GM12878 (cell line): ENCODE results near the gene DYNLT2. TPM values are rescaled to one million over a fixed set of nuclear protein-coding genes. Genes with fewer than 3 reads are reported as not detected.

Source experiments
- ATAC-seq: fragments of 200-7000 bp; cut with Tn5 transposase; 3 replicates; pipeline ENCODE4 v1.9.1; 2020; ENCODE audit warnings: mild to moderate bottlenecking, moderate library complexity
- BruUV-seq: library from RNA; stranded (reverse); fragments of 400-500 nt; replicated peaks from 2 replicates; lab custom pipeline; 2021; lab: Mats Ljungman, UMichigan
- CTCF ChIA-PET: fragments of 300-600 bp; sonication (Branson Sonifier 250); formaldehyde crosslinking; extraction: SDS; loops from one replicate; lab custom pipeline; 2021; ENCODE audit warnings: inconsistent platforms; lab: Yijun Ruan, JAX
- POLR2A ChIA-PET: fragments of 350-600 bp; formaldehyde crosslinking; extraction: SDS; loops from one replicate; lab custom pipeline; 2021; ENCODE audit warnings: inconsistent platforms; lab: Charles Lee
- RAD21 ChIA-PET: fragments of 300-600 bp; sonication (Branson Sonifier 250); formaldehyde crosslinking; loops from one replicate; lab custom pipeline; 2023; ENCODE audit warnings: antibody characterized with exemption; ENCODE audit not compliant: unreplicated experiment; lab: Charles Lee
- SMC1A ChIA-PET: fragments of 300-600 bp; sonication (Branson Sonifier 250); formaldehyde crosslinking; loops from one replicate; lab custom pipeline; 2023; ENCODE audit not compliant: unreplicated experiment, uncharacterized antibody; lab: Charles Lee
- DNase-seq: peaks from one replicate; pipeline ENCODE4 v3.0.0-alpha.2; 2011; ENCODE audit warnings: low read depth, low spot score
- FAIRE-seq: peaks from 3 replicates; lab custom pipeline; 2011; peaks lifted over from hg19 to GRCh38; lab: Jason Lieb, UNC
- H2AFZ ChIP-seq: 2 replicates; pipeline ENCODE4 v1.6.0; 2011; ENCODE audit warnings: low read depth, low read length, control low read depth; ENCODE audit not compliant: control insufficient read depth
- H3K27ac ChIP-seq: 2 replicates; pipeline ENCODE4 v1.5.1; 2011; ENCODE audit warnings: control low read depth; ENCODE audit not compliant: control insufficient read depth, insufficient read depth
- H3K27me3 ChIP-seq, 2 experiments: replicated peaks in 1 of 2; 2 replicates each; pipeline versions ENCODE4 v1.6.0 to v1.6.1; 2011; ENCODE audit warnings: low read length in 1 of 2; ENCODE audit not compliant: control insufficient read depth in 2 of 2, insufficient read depth in 2 of 2
- H3K36me3 ChIP-seq, 2 experiments: 2 replicates each; pipeline ENCODE4 v1.5.1; 2011; ENCODE audit warnings: low read length in 1 of 2; ENCODE audit not compliant: control insufficient read depth in 2 of 2, insufficient read depth in 2 of 2
- H3K4me1 ChIP-seq: 2 replicates; pipeline ENCODE4 v1.6.1; 2011; ENCODE audit warnings: mild to moderate bottlenecking, low read length, moderate library complexity, mixed read lengths; ENCODE audit not compliant: control insufficient read depth, insufficient read depth
- H3K4me2 ChIP-seq: 2 replicates; pipeline ENCODE4 v1.6.0; 2011; ENCODE audit warnings: control low read depth; ENCODE audit not compliant: control insufficient read depth, insufficient read depth
- H3K4me3 ChIP-seq: fragments of 200-600 bp; sonication (generic); 2 replicates; pipeline ENCODE4 v1.5.1; 2016
- H3K79me2 ChIP-seq: 2 replicates; pipeline ENCODE4 v1.6.0; 2011; ENCODE audit warnings: low read length; ENCODE audit not compliant: control insufficient read depth, insufficient read depth
- H3K9ac ChIP-seq: 2 replicates; pipeline ENCODE4 v1.8.0; 2011; ENCODE audit warnings: low read length, control low read depth, mixed read lengths; ENCODE audit not compliant: control insufficient read depth, insufficient read depth
- H3K9me3 ChIP-seq: replicated peaks from 3 replicates; pipeline ENCODE4 v1.5.1; 2011; ENCODE audit warnings: mild to moderate bottlenecking, low read length; ENCODE audit not compliant: control insufficient read depth, insufficient read depth
- H4K20me1 ChIP-seq: 2 replicates; pipeline ENCODE4 v1.6.0; 2011; ENCODE audit not compliant: control insufficient read depth, insufficient read depth
- CBX3 ChIP-seq: fragments of 200-600 bp; sonication (generic); IDR thresholded peaks from 2 replicates; pipeline ENCODE4 v1.6.1; 2016; ENCODE audit warnings: low read depth, borderline replicate concordance
- CREM ChIP-seq: IDR thresholded peaks from 2 replicates; pipeline ENCODE4 v1.6.1; 2014; ENCODE audit warnings: antibody characterized with exemption, low read depth
- FOS ChIP-seq: IDR thresholded peaks from 3 replicates; pipeline ENCODE4 v1.6.1; 2011; ENCODE audit warnings: borderline replicate concordance; ENCODE audit not compliant: insufficient read length; ENCODE audit errors: extremely low read depth
- GATAD2B ChIP-seq: fragments of 450-650 bp; conservative IDR thresholded peaks from 2 replicates; pipeline ENCODE4 v1.6.1; 2017; ENCODE audit warnings: low read depth, mild to moderate bottlenecking, moderate library complexity
- IKZF1 ChIP-seq: fragments of 450-650 bp; conservative IDR thresholded peaks from 2 replicates; pipeline ENCODE4 v1.6.1; 2017; ENCODE audit warnings: antibody characterized with exemption, mild to moderate bottlenecking
- JUNB ChIP-seq: IDR thresholded peaks from 2 replicates; pipeline ENCODE4 v1.6.1; 2016; ENCODE audit warnings: antibody characterized with exemption, mild to moderate bottlenecking
- NFXL1 ChIP-seq: fragments of 450-650 bp; IDR thresholded peaks from 2 replicates; pipeline ENCODE4 v1.6.1; 2017; ENCODE audit warnings: antibody characterized with exemption, mild to moderate bottlenecking, borderline replicate concordance
- RAD51 ChIP-seq: fragments of 450-650 bp; IDR thresholded peaks from 2 replicates; pipeline ENCODE4 v1.6.1; 2016; ENCODE audit warnings: moderate library complexity, mild to moderate bottlenecking, inconsistent platforms
- SRF ChIP-seq, 2 experiments: IDR thresholded peaks; 2 replicates each; pipeline ENCODE4 v1.6.1; 2011; ENCODE audit warnings: low read depth in 2 of 2, low read length in 2 of 2, mild to moderate bottlenecking in 1 of 2, moderate library complexity in 1 of 2
- STAT3 ChIP-seq: IDR thresholded peaks from 2 replicates; pipeline ENCODE4 v1.6.1; 2011; ENCODE audit warnings: low read depth, low read length, improper control_type of control experiment
- whole genome bisulfite sequencing: methylation state at CpG from one replicate; pipeline ENCODE4 v1.1.6; 2016; ENCODE audit warnings: low lambda C conversion rate; ENCODE audit not compliant: insufficient replicate concordance, insufficient coverage; ENCODE audit errors: missing lambda C conversion rate; 5-methylcytosine and 5-hydroxymethylcytosine counted together
- in situ Hi-C: fragments of 300-500 bp; cut with MboI; formaldehyde crosslinking; loops from 9 replicates; pipeline ENCODE4 v1.14.3; 2018; ENCODE audit warnings: mixed read lengths
- intact Hi-C: fragments of 100-400 bp; cut with micrococcal nuclease; formaldehyde crosslinking; loops from one replicate; pipeline ENCODE4 v1.14.2; 2022; ENCODE audit not compliant: unreplicated experiment
- polyA plus RNA-seq, 11 experiments: library from polyadenylated mRNA; depleted of rRNA in 4 of 11; unstranded in 6 of 11; stranded (reverse) in 5 of 11; fragments of >200 nt; fragmentation: Nextera tagmentation in 4 of 11; fragmentation: Illumina TruSeq in 1 of 11; extraction: Ambion mirVana in 4 of 11; extraction: Trizol in 1 of 11; gene quantifications; 1 replicate in 1 of 11; 2 replicates in 10 of 11; pipeline versions ENCODE4 v1.2.1 to v1.2.3, GENCODE V29; 2011 to 2016; ENCODE audit warnings: inconsistent platforms in 2 of 11, missing spikeins in 2 of 11, low read depth in 1 of 11
- total RNA-seq, 4 experiments: library from RNA; depleted of rRNA in 3 of 4; stranded (reverse); fragments of >200 nt in 3 of 4; fragmentation: Illumina TruSeq in 1 of 4; extraction: Trizol in 1 of 4; gene quantifications; 2 replicates each; pipeline versions ENCODE4 v1.2.1 to v1.2.3, GENCODE V29; 2013 to 2021
- TF ChIP-seq, protein P1 (sequence below): fragments of 450-650 bp; IDR thresholded peaks from 2 replicates; pipeline ENCODE4 v1.6.1; 2018; ENCODE audit warnings: mild to moderate bottlenecking, low read depth, moderate library complexity; ENCODE audit not compliant: partially characterized antibody

DYNLT2 gene
- total and polyA plus RNA-seq, 10 of the 15 experiments (the other 5 are each of a cell fraction or from before 2014, with no cell fraction given), result 2.2 to 5.9 (median 5.4) TPM

DNA sequence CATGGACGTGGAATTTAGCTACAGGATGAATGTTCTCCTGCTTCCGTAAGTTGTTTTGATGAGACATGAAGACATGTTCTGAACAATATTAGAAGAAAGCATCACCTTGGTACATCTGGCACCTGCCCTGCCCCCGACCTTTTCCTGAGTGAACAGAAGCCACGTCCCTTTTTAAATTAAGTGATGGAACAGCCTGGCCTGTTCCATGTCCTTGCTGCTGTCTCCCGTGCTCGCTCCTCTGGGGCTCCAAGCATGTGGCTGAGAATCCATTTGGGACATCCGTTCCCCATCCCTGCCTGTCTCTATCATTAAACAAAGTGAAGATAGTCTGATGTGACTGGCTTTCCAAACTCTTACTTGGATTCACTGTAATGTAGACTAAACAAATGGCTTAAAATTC, 36.4 kb upstream of the DYNLT2 start:
- H3K9me3 ChIP-seq, result no peaks in the 10 kb centered on the region; the same call in 2 of the 3 replicates
- no peak overlapping the region for H3K4me2 ChIP-seq
- peaks cover 4% of the 10 kb centered on the region; the same call in 1 of the 2 replicates for H3K4me1 ChIP-seq
- no peaks in the 10 kb centered on the region for H3K79me2 ChIP-seq
- ChIA-PET CTCF (interaction anchor here (4.2 kb wide), 2 partner anchors 17 to 742 kb away, joined by 33 to 35 read pairs; no protein-coding TSS in a partner anchor), RAD21 (no interaction called here), POLR2A (no interaction called here)
- H4K20me1 ChIP-seq, result no peaks in the 10 kb centered on the region
- peaks cover 2 to 4% of the 10 kb centered on the region in 2 experiments for H3K27me3 ChIP-seq
- H3K9ac ChIP-seq, result no peak overlapping the region
- FAIRE-seq, result no peak
- intact Hi-C loops, result no loop called here
- TF ChIP-seq CREM (no peak), FOS (no peak), JUNB (no peak), NFXL1 (no peak)
- TF ChIP-seq, all 136 proteins: peak for 0
- no peaks in the 10 kb centered on the region for H3K36me3 ChIP-seq
- WGBS, result 58% methylated on average over 7 of the region's 7 CpGs
- no peak overlapping the region for H3K27ac ChIP-seq
- in situ Hi-C loops, result no loop called here
- ATAC-seq (no peak), DNase-seq (no peak)
- no TSS peak for BruUV-seq
- SMC1A ChIA-PET, result interaction anchor here (1.0 kb wide), 1 partner anchor 742 kb away, joined by 3 read pairs; no protein-coding TSS in a partner anchor
- H3K4me3 ChIP-seq, result no peak overlapping the region
- no peak overlapping the region for H2AFZ ChIP-seq

DNA sequence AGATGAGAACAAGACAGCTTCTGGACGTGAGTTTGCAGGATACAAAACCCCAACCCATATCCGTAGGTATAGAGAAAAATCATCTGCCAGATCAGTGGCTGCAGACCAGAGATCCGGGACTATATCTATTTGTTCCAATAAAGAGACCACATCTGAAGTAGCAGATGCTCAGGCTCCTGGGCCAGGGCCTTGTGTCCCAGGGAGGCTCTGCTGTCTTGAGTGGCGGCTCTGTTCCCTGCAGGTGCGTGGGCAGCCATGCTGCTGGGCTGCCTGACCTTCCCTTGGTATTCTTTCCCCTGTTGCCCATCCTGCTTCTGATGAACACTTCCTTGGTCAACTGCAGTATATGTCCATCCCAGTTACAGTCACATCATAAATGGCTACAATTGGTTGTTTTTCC, 35.0 kb upstream of the DYNLT2 start:
- ATAC-seq (no peak), FAIRE-seq (no peak), DNase-seq (no peak)
- intact Hi-C loops, result no loop called here
- Histone ChIP-seq H3K9ac (no peak overlapping the region), H3K9me3 (no peaks in the 10 kb centered on the region; the same call in 2 of the 3 replicates), H3K4me3 (no peak overlapping the region), H2AFZ (no peak overlapping the region), H4K20me1 (no peaks in the 10 kb centered on the region), H3K4me1 (peaks cover 4% of the 10 kb centered on the region; the same call in 1 of the 2 replicates), H3K79me2 (no peaks in the 10 kb centered on the region), H3K27me3 (peaks cover 0 to 2% of the 10 kb centered on the region in 2 experiments; a peak in 2 of 4 replicates), H3K36me3 (no peaks in the 10 kb centered on the region; a peak in 1 of 4 replicates), H3K27ac (no peak overlapping the region), H3K4me2 (no peak overlapping the region)
- RAD21 ChIA-PET, result no interaction called here
- BruUV-seq, result no TSS peak
- CTCF ChIA-PET, result interaction anchor here (1.4 kb wide), 1 partner anchor 744 kb away, joined by 4 read pairs; no protein-coding TSS in a partner anchor
- POLR2A ChIA-PET, result no interaction called here
- WGBS, result 64% methylated on average over 5 of the region's 5 CpGs
- SMC1A ChIA-PET, result no interaction called here
- in situ Hi-C loops, result no loop called here
- TF ChIP-seq CBX3 (no peak), STAT3 (no peak), IKZF1 (no peak), GATAD2B (no peak), RAD51 (no peak), SRF (IDR thresholded peaks at IDR 0.05; ENCODE audit: low read depth in 2 of 2, low read length in 2 of 2) (no peak)
- TF ChIP-seq, protein P1, sequence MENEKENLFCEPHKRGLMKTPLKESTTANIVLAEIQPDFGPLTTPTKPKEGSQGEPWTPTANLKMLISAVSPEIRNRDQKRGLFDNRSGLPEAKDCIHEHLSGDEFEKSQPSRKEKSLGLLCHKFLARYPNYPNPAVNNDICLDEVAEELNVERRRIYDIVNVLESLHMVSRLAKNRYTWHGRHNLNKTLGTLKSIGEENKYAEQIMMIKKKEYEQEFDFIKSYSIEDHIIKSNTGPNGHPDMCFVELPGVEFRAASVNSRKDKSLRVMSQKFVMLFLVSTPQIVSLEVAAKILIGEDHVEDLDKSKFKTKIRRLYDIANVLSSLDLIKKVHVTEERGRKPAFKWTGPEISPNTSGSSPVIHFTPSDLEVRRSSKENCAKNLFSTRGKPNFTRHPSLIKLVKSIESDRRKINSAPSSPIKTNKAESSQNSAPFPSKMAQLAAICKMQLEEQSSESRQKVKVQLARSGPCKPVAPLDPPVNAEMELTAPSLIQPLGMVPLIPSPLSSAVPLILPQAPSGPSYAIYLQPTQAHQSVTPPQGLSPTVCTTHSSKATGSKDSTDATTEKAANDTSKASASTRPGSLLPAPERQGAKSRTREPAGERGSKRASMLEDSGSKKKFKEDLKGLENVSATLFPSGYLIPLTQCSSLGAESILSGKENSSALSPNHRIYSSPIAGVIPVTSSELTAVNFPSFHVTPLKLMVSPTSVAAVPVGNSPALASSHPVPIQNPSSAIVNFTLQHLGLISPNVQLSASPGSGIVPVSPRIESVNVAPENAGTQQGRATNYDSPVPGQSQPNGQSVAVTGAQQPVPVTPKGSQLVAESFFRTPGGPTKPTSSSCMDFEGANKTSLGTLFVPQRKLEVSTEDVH, result no peak
